A673 (cell line): Measurements from ENCODE around the gene CCDC85B. TPM values are rescaled to one million over a fixed set of nuclear protein-coding genes. Genes with fewer than 3 reads are reported as not detected.
A peak's percentile ranks its signal among the peaks of the same experiment; 100 is the strongest.

ENCODE experiments used
- BruUV-seq: library from RNA; stranded (reverse); fragments of 400-500 nt; replicated peaks from 2 replicates; lab custom pipeline; 2021; lab: Mats Ljungman, UMichigan
- CTCF ChIA-PET: fragments of 300-600 bp; sonication (Branson Sonifier 250); formaldehyde crosslinking; loops from one replicate; lab custom pipeline; 2022; ENCODE audit warnings: antibody characterized with exemption; lab: Charles Lee
- POLR2A ChIA-PET: fragments of 300-600 bp; sonication (Branson Sonifier 250); formaldehyde crosslinking; loops from one replicate; lab custom pipeline; 2022; ENCODE audit warnings: antibody characterized with exemption; ENCODE audit not compliant: low non-redundant PET; lab: Charles Lee
- DNase-seq: peaks from one replicate; pipeline ENCODE4 v3.0.0-alpha.2; 2015; ENCODE audit warnings: low spot score
- H3K27ac ChIP-seq: fragments of 200-600 bp; sonication (generic); 2 replicates; pipeline ENCODE4 v1.5.1; 2016; ENCODE audit warnings: mixed run types, low read depth, mild to moderate bottlenecking, mixed read lengths, antibody characterized with exemption, low read length; ENCODE audit not compliant: poor library complexity, severe bottlenecking
- H3K27me3 ChIP-seq: fragments of 200-600 bp; sonication (generic); replicated peaks from 2 replicates; pipeline ENCODE4 v1.6.1; 2017; ENCODE audit warnings: mixed run types, low read depth, mild to moderate bottlenecking, mixed read lengths, antibody characterized with exemption, low read length; ENCODE audit not compliant: insufficient read depth, poor library complexity
- H3K36me3 ChIP-seq: fragments of 200-600 bp; sonication (generic); 2 replicates; pipeline ENCODE4 v1.6.1; 2016; ENCODE audit warnings: mixed run types, mild to moderate bottlenecking, mixed read lengths, antibody characterized with exemption, low read length; ENCODE audit not compliant: insufficient read depth, poor library complexity, severe bottlenecking
- H3K4me1 ChIP-seq: fragments of 200-600 bp; sonication (generic); 2 replicates; pipeline ENCODE4 v1.6.1; 2017; ENCODE audit warnings: mixed run types, mild to moderate bottlenecking, mixed read lengths, antibody characterized with exemption, low read length; ENCODE audit not compliant: insufficient read depth, poor library complexity, severe bottlenecking
- H3K4me3 ChIP-seq: fragments of 200-600 bp; sonication (generic); 2 replicates; pipeline ENCODE4 v1.5.1; 2016; ENCODE audit warnings: low read depth, mixed run types, mild to moderate bottlenecking, mixed read lengths, low read length; ENCODE audit not compliant: poor library complexity, severe bottlenecking
- H3K9me3 ChIP-seq: fragments of 200-600 bp; sonication (generic); 2 replicates; pipeline ENCODE4 v1.6.1; 2016; ENCODE audit warnings: mixed run types, low read depth, mild to moderate bottlenecking, mixed read lengths, antibody characterized with exemption, low read length; ENCODE audit not compliant: poor library complexity, severe bottlenecking
- CTCF ChIP-seq: fragments of 300-800, 200-600 bp; sonication (generic); conservative IDR thresholded peaks from 2 replicates; pipeline ENCODE4 v1.5.1; 2017; ENCODE audit warnings: low read depth, mild to moderate bottlenecking, antibody characterized with exemption, low read length, moderate library complexity, mixed read lengths
- EZH2 ChIP-seq: fragments of 200-600 bp; sonication (generic); IDR thresholded peaks from 2 replicates; pipeline ENCODE4 v1.6.1; 2017; ENCODE audit warnings: borderline replicate concordance, low read depth, mild to moderate bottlenecking, mixed read lengths, antibody characterized with exemption, low read length; ENCODE audit not compliant: poor library complexity, severe bottlenecking
- intact Hi-C: fragments of 100-400 bp; cut with micrococcal nuclease; formaldehyde crosslinking; loops from one replicate; pipeline ENCODE4 v1.10.0; 2022; ENCODE audit not compliant: unreplicated experiment
- total RNA-seq: library from RNA; stranded (reverse); gene quantifications from 2 replicates; pipeline ENCODE4 v1.2.3, GENCODE V29; 2021

The CCDC85B gene
- total RNA-seq, 1 experiment from 2014 or later = 32.3 TPM

- ChIA-PET POLR2A (no interaction called here), CTCF (interaction anchor here (0.6 to 1.2 kb wide), 2 partner anchors 42 to 43 kb away, joined by 3 to 13 read pairs; partner anchors contain the start of genes CCDC85B and FIBP)
- intact Hi-C loops = no loop called here
- H3K36me3 ChIP-seq = no peaks in the 10 kb centered on the region
- no TSS peak for BruUV-seq
- no peaks in the 10 kb centered on the region for H3K9me3 ChIP-seq
- TF ChIP-seq EZH2 = no peak
- TF ChIP-seq CTCF = no peak
- no peaks in the 10 kb centered on the region for H3K4me1 ChIP-seq
- H3K27me3 ChIP-seq = no peaks in the 10 kb centered on the region
- no peak for DNase-seq
- H3K27ac ChIP-seq = no peak overlapping the region
- no peak overlapping the region for H3K4me3 ChIP-seq
Measured at GRCh38 chr11:65931773-65932557, 41.5 kb downstream of the CCDC85B start.

GRCh38 chr11:65932558-65932919, 42.1 kb downstream of the CCDC85B start:
- intact Hi-C loops = no loop called here
- TF ChIP-seq CTCF (no peak; the same call in 1 of the 2 replicates), EZH2 (no peak)
- ChIA-PET POLR2A (no interaction called here), CTCF (interaction anchor here (1.2 kb wide), 1 partner anchor 44 kb away, joined by 13 read pairs; the partner anchor contains the start of gene FIBP)
- Histone ChIP-seq H3K4me1 (no peaks in the 10 kb centered on the region), H3K27ac (no peak overlapping the region), H3K27me3 (no peaks in the 10 kb centered on the region), H3K9me3 (no peaks in the 10 kb centered on the region), H3K4me3 (no peak overlapping the region), H3K36me3 (no peaks in the 10 kb centered on the region)
- BruUV-seq = no TSS peak
- DNase-seq = peak; percentile 75

- Histone ChIP-seq H3K27me3 (no peaks in the 10 kb centered on the region), H3K27ac (no peak overlapping the region), H3K36me3 (no peaks in the 10 kb centered on the region), H3K4me1 (no peaks in the 10 kb centered on the region), H3K9me3 (no peaks in the 10 kb centered on the region), H3K4me3 (no peak overlapping the region)
- intact Hi-C loops = no loop called here
- no peak for DNase-seq
- ChIA-PET POLR2A (interaction anchor here (0.7 kb wide), 1 partner anchor 217 kb away, joined by 5 read pairs; no protein-coding TSS in a partner anchor), CTCF (no interaction called here)
- TF ChIP-seq CTCF (no peak), EZH2 (no peak)
- BruUV-seq = no TSS peak
Measured at GRCh38 chr11:65934014-65934413, 43.5 kb downstream of the CCDC85B start.
